Measurements from ENCODE around the gene ATP6V1F. TPM values are rescaled to one million over a fixed set of nuclear protein-coding genes. Genes with fewer than 3 reads are reported as not detected.

ATP6V1F gene
- total RNA-seq, 2 experiments from 2014 or later, result 49.6 to 54.3 TPM

DNA sequence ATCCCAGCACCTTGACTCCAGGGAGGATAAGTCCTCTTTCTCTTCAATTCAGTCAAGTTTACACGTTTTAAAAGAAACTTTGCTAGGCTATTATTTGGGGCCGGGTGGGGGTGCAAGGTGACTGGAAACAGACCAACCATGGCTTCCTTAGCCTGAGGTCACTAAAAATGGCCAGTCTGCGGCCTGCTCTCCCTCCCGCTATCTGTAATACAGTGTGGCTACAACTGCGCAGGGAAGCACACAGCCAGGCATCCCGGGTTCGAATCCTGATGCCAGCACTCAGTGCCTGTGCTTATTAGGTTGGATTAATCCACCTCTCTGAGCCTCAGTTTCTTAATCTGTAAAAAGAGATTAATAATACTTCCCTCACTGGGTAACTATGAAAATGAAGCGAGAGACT lies 19.5 kb downstream of the ATP6V1F start:
- Mint-ChIP-seq H3K36me3 (ENCODE audit: low read depth) (no peaks in the 10 kb centered on the region), H3K4me1 (ENCODE audit: low read depth) (no peaks in the 10 kb centered on the region), H3K27ac (no peak overlapping the region), H3K9me3 (no peaks in the 10 kb centered on the region), H3K27me3 (peaks cover 5% of the 10 kb centered on the region), H3K4me3 (no peak overlapping the region)
- TF ChIP-seq, protein P1, sequence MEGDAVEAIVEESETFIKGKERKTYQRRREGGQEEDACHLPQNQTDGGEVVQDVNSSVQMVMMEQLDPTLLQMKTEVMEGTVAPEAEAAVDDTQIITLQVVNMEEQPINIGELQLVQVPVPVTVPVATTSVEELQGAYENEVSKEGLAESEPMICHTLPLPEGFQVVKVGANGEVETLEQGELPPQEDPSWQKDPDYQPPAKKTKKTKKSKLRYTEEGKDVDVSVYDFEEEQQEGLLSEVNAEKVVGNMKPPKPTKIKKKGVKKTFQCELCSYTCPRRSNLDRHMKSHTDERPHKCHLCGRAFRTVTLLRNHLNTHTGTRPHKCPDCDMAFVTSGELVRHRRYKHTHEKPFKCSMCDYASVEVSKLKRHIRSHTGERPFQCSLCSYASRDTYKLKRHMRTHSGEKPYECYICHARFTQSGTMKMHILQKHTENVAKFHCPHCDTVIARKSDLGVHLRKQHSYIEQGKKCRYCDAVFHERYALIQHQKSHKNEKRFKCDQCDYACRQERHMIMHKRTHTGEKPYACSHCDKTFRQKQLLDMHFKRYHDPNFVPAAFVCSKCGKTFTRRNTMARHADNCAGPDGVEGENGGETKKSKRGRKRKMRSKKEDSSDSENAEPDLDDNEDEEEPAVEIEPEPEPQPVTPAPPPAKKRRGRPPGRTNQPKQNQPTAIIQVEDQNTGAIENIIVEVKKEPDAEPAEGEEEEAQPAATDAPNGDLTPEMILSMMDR (IDR thresholded peaks at IDR 0.05), result no peak
- H3K4me1 ChIP-seq (ENCODE audit: insufficient read depth, low read length), result peaks cover 10% of the 10 kb centered on the region
- no peak overlapping the region for H3K4me3 ChIP-seq (ENCODE audit: low read length)
- CTCF ChIA-PET, result interaction anchor here (4.6 kb wide), 1 partner anchor 19 kb away, joined by 45 read pairs; the partner anchor contains the start of gene ATP6V1F
- no peaks in the 10 kb centered on the region for H3K36me3 ChIP-seq (ENCODE audit: insufficient read depth, low read length)
- H3K27ac ChIP-seq (ENCODE audit: low read depth in 1 of 2, low read length in 2 of 2), result no peak overlapping the region
- POLR2A ChIA-PET, result no interaction called here
- intact Hi-C loops (cut with DNase I, micrococcal nuclease), result loop anchor here (2.0 to 5.0 kb wide), 3 partner anchors 19 to 407 kb away; partner anchors contain the start of genes ATP6V1F (in 1 of the 2) and CCDC136 (in 1 of the 2)
- no peaks in the 10 kb centered on the region for H3K9me3 ChIP-seq (ENCODE audit: control insufficient read depth in 1 of 2, insufficient read depth in 1 of 2, low read length in 2 of 2)
- no peaks in the 10 kb centered on the region for H3K27me3 ChIP-seq (ENCODE audit: control insufficient read depth in 1 of 2, insufficient read depth in 2 of 2, low read length in 2 of 2)
- ATAC-seq (ENCODE audit: poor library complexity) (no peak), DNase-seq (no peak)

DNA sequence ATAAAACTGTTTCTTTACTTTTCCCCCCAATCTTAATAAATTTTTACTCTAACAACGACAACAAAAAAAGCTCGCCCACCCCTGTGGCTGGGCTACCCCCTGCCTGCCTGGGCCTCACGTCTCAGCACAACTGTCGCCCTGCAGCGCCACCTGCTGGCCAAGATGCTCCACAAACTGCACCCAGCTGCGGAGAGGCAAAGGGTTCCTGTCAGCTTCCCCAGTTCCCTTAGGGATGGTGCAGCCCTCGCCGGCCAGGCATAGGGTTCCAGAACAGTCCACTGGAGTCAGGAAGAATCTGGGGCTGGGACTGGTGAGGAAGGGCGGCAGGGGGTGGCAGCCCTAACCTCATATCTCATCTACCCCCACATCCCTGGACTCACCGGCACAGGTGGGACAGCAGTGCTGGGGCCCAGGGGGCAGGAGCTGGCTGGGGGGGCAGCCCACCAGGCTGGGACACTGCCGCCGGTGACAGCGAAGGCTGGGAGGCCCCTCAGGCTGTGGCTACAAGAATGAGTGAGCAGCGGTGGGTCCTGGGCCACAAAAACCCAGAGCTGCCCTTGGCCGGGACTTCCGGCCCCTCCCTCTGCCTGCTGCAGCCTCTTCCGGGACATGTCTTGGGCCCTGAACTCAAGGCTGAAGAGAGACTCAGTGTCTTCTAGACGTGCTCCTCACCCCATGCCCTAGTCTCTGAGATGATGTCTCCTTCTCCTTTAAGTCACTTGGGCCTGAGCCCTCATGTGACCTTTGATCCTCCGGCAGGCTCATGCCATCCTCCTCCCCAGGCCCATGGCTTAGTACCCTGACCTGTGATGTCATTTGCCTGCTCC lies 21.2 kb downstream of the ATP6V1F start:
- ChIA-PET CTCF (interaction anchor here (0.6 to 4.6 kb wide), 15 partner anchors 10 to 335 kb away, joined by 3 to 45 read pairs (median 4); partner anchors contain the start of genes ATP6V1F and CALU), POLR2A (interaction anchor here (1.0 to 1.4 kb wide), 2 partner anchors 15 to 21 kb away, joined by 4 read pairs; partner anchors contain the start of gene ATP6V1F)
- Histone ChIP-seq H3K36me3 (ENCODE audit: insufficient read depth, low read length) (no peaks in the 10 kb centered on the region), H3K4me3 (ENCODE audit: low read length) (peak overlapping the region; percentile 36), H3K9me3 (ENCODE audit: control insufficient read depth in 1 of 2, insufficient read depth in 1 of 2, low read length in 2 of 2) (no peaks in the 10 kb centered on the region), H3K4me1 (ENCODE audit: insufficient read depth, low read length) (peaks cover 6% of the 10 kb centered on the region), H3K27ac (ENCODE audit: low read depth in 1 of 2, low read length in 2 of 2) (no peak overlapping the region), H3K27me3 (ENCODE audit: control insufficient read depth in 1 of 2, insufficient read depth in 2 of 2, low read length in 2 of 2) (peaks cover 7 to 14% of the 10 kb centered on the region in 2 experiments)
- DNase-seq (peak; percentile 75 to 92 (median 84)), ATAC-seq (ENCODE audit: poor library complexity) (peak; percentile 92)
- Mint-ChIP-seq H3K9me3 (no peaks in the 10 kb centered on the region), H3K27me3 (peaks cover 5% of the 10 kb centered on the region), H3K4me3 (no peak overlapping the region), H3K4me1 (ENCODE audit: low read depth) (no peaks in the 10 kb centered on the region), H3K27ac (no peak overlapping the region), H3K36me3 (ENCODE audit: low read depth) (no peaks in the 10 kb centered on the region)
- TF ChIP-seq, protein P1 (IDR thresholded peaks at IDR 0.05), result peak; percentile 99
- intact Hi-C loops (cut with DNase I, micrococcal nuclease), result loop anchor here (1.0 to 5.0 kb wide), 8 partner anchors 21 to 459 kb away; partner anchors contain the start of genes ATP6V1F (in 1 of the 2) and CCDC136 (in 1 of the 2)

- no peaks in the 10 kb centered on the region for H3K9me3 ChIP-seq (ENCODE audit: control insufficient read depth in 1 of 2, insufficient read depth in 1 of 2, low read length in 2 of 2)
- Mint-ChIP-seq H3K36me3 (ENCODE audit: low read depth) (no peaks in the 10 kb centered on the region), H3K4me3 (no peak overlapping the region), H3K27ac (no peak overlapping the region), H3K4me1 (ENCODE audit: low read depth) (no peaks in the 10 kb centered on the region), H3K9me3 (no peaks in the 10 kb centered on the region), H3K27me3 (peaks cover 9% of the 10 kb centered on the region)
- no peak overlapping the region for H3K4me3 ChIP-seq (ENCODE audit: low read length)
- TF ChIP-seq, protein P1 (IDR thresholded peaks at IDR 0.05), result no peak
- ATAC-seq (ENCODE audit: poor library complexity), result no peak
- peaks cover 12 to 19% of the 10 kb centered on the region in 2 experiments for H3K27me3 ChIP-seq (ENCODE audit: control insufficient read depth in 1 of 2, insufficient read depth in 2 of 2, low read length in 2 of 2)
- H3K27ac ChIP-seq (ENCODE audit: low read depth in 1 of 2, low read length in 2 of 2), result no peak overlapping the region
- H3K4me1 ChIP-seq (ENCODE audit: insufficient read depth, low read length), result peaks cover 6% of the 10 kb centered on the region
- ChIA-PET POLR2A (no interaction called here), CTCF (no interaction called here)
- no peak for DNase-seq
- no peaks in the 10 kb centered on the region for H3K36me3 ChIP-seq (ENCODE audit: insufficient read depth, low read length)
- intact Hi-C loops (cut with DNase I, micrococcal nuclease), result loop anchor here (2.0 to 5.0 kb wide), 2 partner anchors 92 to 460 kb away; partner anchors contain the start of gene CCDC136 (in 1 of the 2)
Observed at GRCh38 chr7:128884561-128885369, 22.1 kb downstream of the ATP6V1F start.
